HS-5 (cell line): ENCODE measurements around the gene FOXB2.
"Not testable (repeated sequence)": the region's sequence is repeated elsewhere in the genome, so short reads cannot be mapped to it uniquely, and the experiment has no call there.

Source experiments
- DNase-seq: peaks from one replicate; pipeline ENCODE4 v3.0.0-alpha.2; 2012; ENCODE audit warnings: low read depth

FOXB2 gene

DNA sequence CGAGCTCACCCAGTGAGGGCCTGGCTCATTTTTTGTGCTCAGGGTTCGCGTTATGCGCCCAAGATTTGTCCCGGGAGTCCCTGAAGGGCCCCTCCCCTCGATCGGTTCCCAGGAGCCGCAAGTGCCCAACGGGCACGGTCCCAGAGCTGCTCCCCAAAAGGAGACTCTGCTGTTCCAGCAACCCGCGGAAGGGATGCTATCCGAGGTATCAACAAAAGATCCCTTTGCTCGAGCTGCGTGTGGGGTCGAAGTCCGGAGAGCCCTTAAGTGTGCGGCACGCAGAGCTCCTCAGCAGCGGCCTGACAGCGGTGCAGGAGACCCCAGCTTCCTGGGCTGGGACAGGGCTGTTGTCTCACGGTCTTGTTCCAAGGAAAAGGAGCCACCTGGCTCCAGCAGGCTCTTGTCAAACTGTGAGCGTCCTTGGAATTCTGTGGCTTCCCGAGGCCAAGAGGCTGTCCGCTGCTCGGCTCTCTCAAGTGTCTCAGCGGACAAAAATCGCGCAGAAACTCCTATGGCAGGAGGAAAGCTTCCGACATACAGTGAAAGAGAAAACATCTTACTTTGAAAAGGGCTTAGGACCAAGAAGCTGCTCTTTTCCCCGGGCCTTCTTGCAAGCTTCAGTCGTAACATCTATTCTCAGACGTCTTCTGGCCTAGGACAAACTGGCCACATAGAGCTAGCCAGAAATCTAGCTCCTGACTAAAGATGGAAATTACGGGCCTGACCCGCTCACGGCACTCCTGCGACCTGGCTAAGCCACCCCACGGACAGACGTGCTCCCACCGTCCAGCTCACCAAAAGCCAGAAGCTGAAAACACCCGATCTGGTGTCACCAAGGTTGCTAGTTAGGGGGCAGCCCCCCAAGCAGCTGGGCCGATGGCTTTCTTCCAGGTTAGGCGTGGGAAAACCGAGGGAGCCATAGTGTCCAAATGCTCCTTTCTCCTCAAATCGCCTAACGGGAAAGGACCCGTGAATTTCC lies 2.6 kb upstream of the FOXB2 start:
- no peak for DNase-seq

DNA sequence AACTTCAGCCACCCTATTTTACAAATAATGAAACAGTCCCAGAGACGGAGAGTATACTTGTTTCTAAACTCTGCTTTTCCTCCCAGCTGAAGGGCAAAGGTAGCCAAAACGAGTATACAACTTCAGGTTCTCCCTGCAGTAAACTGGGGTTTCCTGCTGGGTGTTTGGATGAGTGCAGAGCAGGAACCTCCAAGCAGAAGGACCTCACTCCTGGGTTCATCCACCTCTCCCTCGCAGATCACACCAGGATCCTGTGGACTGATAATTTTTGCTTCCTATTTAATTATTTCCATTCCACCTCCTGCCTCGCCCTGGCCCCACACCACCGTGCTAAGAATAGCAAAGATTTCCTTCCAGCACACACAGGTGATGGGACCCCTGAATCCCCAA lies 2.0 kb upstream of the FOXB2 start:
- no peak for DNase-seq

DNA sequence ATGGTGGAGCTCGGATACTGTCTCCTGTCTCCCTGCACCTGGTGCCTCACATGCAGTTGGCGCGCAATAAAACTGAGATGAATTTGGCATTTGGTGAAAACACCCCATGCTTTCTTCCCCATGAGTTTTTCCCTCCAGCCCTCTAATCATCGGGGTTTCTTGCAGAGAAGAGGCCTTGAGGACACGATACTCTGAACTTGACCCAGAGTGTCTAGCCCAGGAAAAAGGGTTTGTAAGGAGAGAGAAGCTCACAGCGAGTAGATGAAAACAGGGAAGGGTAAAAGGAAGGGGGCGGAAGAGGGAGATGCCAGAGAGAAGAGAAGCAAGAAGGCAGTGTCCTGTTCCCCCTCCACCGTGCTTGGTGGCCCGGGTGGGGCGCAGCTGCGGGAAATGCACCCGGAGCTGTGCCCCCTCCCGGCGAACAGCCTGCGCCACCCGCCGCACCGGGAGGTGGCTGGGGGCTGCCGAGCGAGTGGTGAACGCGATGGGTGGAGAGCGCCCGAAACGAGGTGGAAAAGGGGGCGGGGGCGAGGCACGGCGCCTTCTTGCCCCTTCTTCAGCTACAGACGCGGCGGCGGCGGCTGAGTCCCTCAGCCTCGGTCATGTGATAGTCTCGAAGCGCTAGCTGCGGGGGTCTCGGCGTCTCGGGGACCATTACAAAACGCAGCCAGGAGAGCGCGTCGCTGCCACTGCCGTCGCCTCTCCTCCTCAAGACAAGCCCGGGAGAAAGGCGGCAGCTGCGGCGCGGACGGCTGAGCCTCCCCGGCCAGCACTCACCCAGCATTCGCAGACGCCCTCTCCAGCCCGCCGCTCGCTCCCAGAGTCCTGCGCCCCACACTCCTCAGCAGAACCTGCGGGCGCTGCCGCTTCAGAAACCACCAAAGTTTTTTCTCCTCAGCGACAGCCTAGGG lies 1.1 kb upstream of the FOXB2 start:
- DNase-seq: no peak

DNA sequence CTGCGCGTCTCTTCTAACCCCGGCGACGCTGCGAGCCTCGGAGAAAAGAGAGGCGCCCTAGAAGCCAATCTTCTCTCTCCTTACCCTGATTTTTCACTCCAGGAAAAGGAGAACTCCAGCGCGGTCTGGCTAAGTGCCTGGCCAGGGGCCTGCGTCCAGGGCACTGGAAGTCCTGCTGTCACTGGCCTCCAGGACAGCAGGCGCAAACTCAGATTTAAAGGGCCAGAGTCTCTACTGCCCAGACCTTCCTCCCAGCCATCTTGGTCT lies 553 bp upstream of the FOXB2 start:
- no peak for DNase-seq

GRCh38 chr9:77019926-77020412 lies 514 bp downstream of the FOXB2 start:
- no peak for DNase-seq

DNA sequence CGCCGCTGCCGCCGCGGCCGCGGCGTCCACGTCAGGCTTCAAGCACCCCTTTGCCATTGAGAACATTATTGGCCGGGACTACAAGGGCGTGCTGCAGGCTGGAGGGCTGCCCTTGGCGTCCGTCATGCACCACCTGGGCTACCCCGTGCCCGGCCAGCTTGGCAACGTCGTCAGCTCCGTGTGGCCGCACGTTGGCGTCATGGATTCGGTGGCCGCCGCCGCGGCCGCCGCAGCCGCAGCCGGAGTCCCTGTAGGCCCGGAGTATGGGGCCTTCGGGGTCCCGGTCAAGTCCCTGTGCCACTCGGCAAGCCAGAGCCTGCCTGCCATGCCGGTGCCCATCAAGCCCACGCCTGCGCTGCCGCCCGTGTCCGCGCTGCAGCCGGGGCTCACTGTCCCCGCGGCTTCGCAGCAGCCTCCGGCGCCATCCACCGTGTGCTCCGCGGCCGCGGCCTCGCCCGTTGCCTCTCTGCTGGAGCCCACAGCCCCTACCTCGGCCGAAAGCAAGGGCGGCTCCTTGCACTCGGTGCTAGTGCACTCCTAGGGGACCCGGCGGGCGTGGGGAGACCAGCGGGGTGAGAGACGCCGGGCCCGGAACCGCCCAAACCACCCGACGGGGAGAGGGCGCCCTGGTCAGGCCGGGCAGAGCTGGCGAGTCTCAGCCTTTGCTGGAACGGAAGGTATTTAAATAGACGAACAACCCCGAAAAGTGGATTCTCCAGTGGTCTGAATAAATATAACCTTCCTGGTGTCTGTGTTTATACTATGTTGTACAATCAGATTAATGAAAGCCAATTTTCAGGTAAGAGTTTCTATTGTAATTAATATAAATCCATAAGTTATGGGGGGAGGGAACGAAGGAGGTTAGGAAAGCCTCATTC lies 1.2 kb downstream of the FOXB2 start:
- no peak for DNase-seq

DNA sequence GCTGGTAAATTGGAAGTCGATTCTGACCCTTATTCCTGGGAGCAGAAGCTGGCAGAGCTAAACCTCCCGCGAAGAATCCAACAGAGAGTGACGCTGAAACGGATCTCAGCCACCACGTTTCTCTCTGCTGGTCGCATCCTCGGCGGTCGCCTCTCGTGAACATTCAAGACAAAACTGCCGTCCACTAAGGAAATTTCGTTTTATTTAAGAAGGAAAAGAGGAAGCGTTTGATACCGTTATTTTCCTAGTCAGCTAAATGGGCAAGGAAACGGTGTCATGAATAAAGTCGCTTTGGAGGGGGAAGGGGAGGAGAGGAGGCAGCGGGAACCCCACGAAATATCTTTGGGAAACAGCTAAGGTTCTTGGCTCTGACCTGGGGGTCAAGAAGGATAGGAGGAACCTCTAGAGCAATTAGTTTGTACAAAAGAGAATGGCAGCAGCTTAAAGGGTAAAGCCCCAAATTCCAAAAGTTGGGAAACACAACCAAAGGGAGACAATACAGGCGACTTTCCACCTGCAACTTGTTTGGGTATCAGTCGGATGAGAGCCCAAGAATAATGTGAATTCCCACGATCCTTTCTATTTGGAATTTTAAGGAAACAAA lies 1.9 kb downstream of the FOXB2 start:
- DNase-seq: no peak

- no peak for DNase-seq
These were observed 2.7 kb downstream of the FOXB2 start for GRCh38 chr9:77021922-77022782.

DNA sequence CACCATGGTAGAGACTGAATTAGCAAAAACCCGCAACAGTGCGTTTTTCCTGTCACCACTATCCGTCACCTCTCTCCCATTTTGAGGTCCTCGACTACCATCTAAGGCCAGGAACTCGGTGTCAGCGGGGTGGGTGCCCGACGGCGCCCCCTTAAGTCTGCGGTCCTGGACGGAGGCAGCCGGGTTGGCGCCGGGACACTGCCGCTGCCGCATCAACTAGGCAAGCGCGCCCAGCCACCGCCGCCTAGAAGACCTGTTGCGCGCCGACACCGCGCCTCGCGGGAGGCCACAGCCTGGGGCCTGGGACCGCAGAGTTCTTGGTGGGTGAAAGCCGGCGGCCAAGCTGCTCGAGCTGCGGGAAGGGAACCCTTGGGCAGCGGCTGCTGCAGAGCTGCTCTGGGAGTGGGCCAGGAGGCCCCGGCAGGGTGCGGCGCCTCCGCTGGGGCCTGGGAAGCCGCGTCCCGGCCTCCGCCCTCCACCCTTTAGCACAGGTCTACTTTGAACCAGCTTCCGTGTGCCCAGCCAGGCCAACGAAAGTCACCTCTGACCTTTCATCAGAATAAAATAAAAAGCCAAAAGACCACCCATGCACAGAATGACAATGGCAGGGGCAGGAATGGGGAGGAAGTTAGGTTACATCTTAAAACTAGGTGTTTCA lies 3.5 kb downstream of the FOXB2 start:
- no peak for DNase-seq

DNA sequence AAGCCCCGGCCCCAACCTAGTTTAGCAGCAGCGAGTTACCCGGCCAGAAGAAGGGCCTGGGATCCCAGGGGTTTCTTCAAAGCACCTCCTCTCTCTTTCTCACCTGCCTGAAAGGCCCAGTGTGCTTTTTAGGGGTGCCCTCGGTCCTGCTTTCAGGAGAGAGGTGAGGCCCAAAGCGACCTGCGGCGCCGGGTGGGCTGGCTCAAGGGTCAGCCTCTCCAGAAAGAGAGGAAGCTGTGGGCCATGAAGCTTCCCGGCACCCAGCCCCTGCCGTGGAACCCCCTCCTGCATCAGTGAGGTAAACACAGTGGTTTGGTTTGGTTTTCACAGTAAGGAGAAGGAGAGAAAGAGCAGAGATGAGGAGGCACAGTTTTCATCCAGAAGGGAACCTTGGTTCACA lies 4.3 kb downstream of the FOXB2 start:
- no peak for DNase-seq

DNA sequence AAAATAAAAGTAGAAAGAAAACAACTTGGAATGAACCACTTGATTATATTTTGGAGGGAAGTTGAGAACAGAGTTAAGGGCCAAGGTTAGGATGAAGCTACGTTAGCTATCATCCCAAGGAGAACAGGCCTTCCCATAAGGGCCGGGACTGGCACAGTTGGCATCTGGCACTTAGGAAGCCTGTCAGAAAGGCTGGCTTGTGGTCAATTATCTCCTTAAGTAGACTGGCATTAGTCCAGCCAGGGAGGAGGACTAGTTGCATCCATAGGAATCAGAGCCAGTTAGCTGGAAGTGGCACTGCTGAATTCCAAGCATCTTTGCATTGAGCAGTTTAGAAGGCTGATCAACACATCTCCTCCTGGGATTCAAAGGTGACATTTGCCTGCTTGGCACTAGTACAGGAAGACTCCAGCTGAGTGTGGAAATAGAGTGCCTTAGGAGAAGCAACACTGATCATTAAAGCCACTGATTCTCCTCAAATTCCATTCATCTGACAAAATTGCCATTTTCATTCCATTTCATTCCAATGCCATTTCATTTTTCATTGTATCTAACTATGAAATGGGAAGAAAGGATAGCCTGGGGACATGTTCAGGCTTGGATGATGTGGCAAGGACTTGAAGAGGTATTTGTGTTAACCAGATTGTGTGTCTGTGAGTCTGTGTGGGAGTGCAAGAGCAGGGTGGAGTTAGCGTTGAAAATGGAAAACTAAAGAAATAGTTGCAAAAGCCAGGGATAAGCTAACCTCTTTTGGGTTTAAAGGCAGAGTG lies 5.5 kb downstream of the FOXB2 start:
- peak; percentile 10 for DNase-seq

DNA sequence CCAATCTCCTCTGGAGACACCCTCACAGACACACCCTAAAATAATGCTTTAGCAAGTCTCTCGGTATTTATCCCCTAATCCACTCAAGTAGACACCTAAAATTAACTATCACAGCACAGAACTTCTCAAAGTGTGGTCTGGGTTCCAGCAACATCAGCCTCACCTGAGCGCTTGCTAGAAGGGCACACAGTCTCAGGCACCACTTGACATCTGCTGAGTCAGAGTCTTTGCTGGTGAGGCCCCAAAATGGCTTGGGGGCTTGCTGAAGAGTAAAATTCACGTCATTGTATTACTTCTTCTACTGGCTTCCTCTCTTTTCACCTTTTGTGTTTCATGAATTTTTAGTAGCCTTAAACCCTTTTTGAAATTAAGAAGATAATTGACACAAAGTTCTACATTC lies 9.0 kb downstream of the FOXB2 start:
- no peak for DNase-seq

DNA sequence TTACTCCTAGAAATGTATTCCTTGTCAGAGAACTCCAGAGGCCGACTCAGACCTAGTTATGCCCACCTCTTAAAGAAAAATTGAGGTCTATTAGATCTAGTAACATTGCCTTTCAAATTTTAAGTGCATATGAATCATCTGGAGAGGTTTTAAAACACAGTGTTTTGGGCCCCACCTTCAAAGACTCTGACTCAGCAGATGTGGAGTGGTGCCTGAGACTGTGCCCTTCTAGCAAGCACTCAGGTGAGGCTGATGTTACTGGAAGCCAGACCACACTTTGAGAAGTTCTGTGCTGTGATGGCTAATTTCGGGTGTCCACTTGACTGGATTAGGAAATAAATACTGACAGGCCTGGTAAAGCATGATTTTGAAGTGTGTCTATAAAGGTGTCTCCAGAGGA lies 10.6 kb downstream of the FOXB2 start:
- no peak for DNase-seq

- no peak for DNase-seq
These were observed 19.0 kb downstream of the FOXB2 start for GRCh38 chr9:77038281-77039036.

DNA sequence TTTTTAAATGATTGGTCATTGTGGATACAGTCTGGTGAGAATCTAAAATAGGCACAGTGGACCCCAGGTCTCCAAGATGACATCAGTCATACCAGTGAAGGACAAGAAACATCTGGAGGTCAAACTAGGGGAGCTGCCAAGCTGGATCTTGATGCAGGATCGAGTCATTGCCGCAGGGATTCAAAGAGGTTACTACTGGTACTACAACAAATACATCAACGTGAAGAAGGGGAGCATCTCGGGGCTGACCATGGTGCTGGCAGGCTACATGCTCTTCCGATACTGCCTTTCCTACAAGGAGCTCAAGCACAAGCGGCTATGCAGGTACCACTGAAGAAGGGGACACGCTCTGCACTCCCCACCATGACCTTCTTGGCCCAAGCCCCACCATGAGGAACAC lies 20.9 kb downstream of the FOXB2 start:
- no peak for DNase-seq

- not testable (repeated sequence) for DNase-seq
These were observed 24.3 kb downstream of the FOXB2 start for GRCh38 chr9:77043743-77044142.

- DNase-seq: not testable (repeated sequence)
These were observed 41.2 kb downstream of the FOXB2 start for GRCh38 chr9:77060681-77061080.

- peak; percentile 80 for DNase-seq
These were observed 44.3 kb downstream of the FOXB2 start for GRCh38 chr9:77063645-77064285.
